HG03558 (cell line): ENCODE data around the gene IMMP2L.
A peak's percentile ranks its signal among the peaks of the same experiment; 100 is the strongest.

ENCODE experiments used
- ATAC-seq: cut with Tn5 transposase; IDR thresholded peaks from one replicate; pipeline ENCODE4 v1.9.1; 2021; ENCODE audit warnings: moderate number of reproducible peaks; ENCODE audit not compliant: unreplicated experiment; ENCODE audit errors: extremely low read depth

IMMP2L gene

DNA sequence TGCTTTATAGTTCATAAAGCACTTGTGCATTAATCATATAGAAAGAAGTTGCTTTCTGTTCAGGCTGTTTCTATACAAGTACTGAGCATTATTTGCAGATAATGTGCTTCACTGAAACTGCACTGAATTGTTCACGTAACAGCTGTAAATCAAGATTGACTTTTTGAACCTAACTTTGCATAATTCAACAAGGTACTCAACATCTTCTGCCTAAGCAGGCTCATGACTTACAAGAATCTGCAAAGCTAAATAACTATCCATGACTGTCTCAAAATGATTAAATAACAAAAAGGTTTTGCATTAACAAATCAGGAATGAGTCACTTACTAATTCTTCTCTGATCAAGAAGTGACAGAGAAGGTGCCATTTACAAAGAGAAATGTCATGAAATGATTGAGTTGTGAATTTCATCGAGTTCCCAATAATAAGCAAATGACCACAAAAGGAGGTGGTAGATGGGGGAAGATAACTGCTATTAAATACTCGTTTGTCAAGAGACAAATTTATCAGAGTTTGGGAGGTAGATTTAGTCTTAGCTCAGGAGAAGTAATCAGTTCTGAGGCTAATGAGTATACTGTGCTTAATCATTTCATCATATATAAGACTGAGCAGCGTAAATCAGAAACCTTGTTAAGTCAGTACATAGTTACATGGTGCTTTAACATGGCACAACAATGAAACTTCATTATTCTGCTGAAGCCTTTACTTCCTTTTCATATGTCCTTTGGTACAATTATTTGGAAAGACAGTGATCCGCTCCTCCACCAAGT is 632.6 kb downstream of the IMMP2L start:
- ATAC-seq: no peak

DNA sequence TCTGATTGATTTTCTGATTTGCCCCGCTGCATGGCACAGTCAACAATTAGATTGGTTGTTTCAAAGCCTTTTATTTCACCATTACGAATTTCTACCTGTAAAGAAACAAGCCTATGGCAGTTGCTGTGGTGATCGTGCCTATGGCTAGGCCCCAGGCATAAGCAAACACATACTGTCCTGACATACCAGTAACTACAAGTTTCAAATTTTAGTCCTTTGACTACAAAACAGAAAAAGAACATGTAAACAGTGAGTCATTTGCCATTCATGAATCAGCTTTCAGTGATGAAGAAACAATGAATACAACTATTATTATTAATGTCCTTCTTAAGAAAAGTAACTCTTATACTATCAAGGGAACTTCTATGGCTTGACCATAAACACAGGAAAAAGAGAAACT is 639.4 kb downstream of the IMMP2L start:
- ATAC-seq: no peak

DNA sequence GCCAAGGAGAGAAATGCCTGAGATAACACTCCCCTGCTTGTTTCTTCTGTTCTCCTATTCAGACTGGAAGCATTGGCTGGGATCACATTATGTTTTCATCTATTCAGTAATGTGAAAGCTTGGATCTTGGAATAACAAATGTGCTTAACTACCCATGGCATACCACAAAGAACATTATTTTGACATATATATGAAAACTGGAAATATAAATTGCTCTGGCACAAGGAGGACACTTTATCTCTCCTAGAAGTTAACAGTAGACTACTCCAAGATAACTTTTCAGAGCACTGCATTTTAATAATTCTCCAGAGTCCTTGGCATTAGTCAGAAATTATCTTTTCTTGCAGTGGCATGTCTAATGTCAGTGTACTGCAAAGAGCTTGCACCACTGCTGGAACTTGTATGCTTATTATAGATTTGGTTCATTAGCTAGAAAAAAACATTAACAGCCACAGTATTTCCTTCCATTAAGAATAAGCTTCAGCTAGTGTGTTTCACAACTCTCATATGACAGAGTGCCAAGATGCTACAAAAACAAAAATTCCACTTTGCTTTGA is 640.6 kb downstream of the IMMP2L start:
- no peak for ATAC-seq

DNA sequence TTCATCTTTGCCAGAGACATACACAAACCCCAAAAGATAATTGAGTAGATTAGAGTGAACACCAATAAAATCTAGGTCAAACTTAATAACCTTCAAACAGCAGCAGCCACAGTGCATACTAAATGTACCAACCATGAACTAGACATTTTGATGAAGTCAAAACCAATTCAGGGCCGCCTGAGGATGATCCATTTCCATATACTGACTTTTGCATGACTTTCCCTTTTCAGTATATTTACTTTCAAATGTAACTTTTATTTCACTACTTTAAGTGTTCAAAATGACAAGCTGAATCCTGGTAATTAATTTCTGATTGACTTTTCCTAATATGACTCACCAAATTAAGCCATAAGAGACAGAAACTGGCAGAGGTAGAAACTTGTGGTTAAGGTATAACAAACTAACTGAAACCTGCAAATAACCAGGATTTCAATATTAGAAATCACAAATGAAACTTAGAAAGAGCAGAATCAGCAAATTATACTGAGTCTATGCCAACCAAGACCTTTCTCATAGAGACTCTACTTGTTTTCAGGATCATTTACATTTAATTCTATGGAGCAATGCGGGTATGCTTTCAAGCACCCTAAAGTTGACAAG is 643.2 kb downstream of the IMMP2L start:
- peak; percentile 80 for ATAC-seq

DNA sequence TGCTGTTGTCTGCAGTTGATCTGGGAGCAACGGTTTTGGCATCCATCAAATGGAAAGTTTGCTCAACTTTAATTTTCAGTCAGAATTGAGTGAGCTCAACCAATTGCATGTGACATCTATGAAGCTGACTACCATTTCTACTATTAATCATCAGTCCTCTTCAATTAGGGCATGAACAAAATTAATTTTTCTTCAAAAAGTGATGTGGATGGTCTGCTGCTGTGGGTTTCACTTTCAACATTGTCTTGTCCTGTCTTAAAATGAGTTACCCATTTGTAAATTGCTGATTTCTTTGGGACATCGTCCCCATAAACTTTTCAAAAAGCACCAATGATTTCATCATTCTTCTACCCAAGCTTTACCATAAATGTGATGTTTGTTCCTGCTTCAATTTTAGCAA is 648.0 kb downstream of the IMMP2L start:
- ATAC-seq: no peak

DNA sequence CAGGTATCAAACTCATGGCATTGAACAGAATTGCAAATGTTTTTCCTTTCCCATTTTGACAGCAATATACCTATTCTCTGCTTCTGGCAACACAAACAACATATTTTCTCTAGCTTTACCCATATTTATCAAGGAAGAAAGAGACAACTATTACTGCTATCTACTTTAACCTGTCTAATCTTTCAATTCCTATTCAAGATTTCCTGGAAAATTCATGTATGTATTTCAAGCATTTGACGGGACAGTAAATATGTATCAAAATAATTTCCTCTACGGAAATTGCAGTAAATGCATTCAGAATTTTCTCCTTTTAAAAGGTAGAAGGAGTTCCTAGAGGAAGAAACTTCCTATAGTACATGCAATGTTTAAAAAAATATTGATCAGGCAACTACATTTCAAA is 650.7 kb downstream of the IMMP2L start:
- no peak for ATAC-seq

DNA sequence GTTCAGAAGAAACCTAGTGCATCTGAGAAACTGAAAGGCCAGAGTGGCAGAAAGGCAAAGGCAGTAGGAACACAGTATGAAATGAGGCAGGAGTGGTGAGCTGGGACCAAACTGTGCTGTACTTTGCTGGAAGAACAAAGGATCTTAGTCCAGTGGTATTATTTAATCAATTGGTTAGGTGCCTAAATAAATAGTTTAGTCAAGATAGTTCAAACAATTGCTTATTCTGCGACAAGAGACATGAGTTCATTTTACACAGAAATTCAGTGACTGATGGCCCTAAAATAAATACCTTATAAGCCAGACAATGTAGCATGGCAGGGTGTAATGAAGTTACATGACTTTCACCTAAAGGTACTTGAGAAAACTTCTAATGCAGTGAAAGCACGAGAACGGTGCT is 653.2 kb downstream of the IMMP2L start:
- ATAC-seq: no peak

DNA sequence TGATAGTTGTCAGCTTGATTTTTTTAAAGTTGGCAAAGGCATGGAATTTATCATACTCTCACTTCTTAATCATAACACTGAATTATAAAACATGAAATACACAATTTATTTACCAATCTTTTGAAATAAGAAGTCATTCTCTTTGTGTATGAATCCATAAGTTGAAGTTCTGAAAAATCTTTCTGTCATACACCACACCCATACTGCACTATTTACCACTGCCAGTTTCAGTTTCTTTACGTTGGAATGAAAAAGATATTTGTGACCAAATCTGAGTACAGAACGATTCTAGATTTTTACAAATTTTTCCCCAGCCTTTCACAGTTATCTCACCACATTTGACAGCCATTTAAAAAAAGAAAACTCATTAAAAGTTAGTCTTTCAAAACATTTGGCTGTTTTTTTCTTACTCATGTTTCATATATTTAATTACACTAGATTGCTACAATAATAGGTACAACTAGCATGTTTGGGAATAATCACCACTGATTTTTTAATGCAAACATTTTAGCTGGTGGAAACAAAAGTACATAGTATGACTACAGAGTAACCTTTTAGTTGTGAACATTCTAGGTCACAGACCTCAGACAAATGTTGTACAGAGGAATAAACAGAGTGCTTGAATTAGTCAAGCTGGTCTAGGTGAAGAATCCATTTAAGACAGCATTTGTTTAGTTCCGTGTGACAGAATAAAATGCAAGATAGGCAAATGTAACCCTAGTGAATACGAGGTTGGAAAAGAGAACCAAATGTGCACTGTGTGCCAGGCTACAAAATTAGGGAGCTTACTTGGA is 656.3 kb downstream of the IMMP2L start:
- ATAC-seq: no peak

DNA sequence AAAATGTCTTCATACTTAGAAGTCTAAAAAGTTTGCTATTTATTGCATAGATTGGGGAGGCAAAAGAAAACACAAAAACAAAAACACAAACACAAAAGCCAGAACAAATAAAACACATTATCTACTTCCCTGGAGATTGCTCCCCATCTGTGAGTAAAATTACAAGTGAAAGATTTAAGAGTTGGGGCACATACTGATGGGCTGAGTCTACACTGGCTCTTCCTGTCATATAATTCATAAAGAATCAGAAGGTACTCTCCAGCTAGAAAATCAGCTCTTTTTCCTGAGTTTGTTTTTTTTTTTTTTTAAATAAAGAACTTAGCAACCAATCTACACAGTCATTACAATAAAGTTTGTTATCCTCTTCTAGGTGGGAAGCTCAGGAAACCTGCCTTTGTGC is 663.8 kb downstream of the IMMP2L start:
- ATAC-seq: no peak

DNA sequence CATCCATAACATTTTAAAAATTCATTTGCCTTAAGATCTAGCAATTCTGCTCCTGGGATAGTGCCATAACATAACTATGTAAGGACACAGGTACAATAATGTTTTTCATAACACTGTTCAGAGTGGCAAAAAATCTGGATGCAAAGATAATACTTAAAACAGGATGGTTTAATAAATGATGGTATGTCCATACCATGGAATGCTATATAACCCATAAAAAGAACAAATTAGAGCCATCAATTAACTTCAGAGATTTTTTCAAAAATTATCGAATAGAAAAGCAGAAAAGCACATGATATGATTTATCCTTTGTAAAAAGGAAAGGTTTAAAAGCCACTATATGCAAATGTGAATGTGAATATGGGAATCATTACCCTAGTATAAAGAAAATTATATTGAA is 664.8 kb downstream of the IMMP2L start:
- no peak for ATAC-seq

DNA sequence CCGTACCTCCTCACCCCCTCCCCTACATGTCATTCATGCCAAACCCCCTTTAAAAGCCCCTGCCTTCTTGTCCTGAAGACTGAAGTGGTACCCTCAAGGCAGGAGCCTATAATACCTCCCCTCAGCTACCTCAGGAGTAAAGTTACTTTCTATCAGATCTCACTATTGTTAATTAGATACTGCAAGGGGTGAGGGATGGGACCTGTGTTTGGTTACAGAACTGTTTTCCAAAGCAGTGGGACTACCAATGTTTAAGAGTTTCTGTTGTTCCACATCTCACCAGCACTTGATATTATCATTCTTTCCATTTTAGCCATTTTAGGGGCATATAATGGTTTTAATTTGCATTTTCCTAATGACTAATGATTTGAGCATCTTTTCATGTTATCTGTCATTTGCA is 668.2 kb downstream of the IMMP2L start:
- ATAC-seq: no peak

DNA sequence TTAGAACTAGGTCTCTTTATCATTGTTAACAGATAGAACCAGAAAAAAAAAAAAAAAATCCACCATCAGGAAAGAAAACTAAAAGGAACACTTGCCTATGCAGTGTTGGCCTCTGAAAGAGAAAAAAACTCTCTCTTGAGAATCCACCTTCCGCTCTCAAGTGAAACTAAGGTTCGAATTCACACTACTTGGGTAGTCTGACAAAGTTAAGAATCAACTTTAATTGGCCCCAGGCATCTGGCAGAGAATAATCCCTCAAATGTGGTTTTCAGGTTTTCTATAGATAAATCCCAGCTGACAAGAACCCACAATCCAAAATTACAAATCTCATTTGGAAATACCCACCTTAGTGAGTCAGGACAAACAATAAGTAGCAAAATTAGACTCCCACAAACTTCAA is 671.1 kb downstream of the IMMP2L start:
- no peak for ATAC-seq

DNA sequence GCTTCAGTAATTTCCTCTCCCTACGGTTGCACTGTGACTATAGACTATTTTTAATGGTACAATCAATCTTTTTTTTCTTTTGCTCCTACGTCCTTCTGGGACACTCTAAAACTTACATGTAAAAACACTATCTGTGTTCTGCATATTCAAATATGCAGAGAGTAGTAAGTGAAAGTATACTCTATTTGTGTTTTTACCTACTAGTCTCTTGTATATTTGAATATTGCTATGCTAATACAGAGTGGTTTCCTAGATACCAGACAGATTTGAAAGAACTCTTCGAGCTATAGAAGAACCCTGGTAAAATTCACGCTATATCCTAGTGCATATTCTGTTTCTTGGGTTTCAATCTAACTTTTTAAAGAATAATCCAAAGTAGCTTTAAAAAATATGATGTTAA is 672.2 kb downstream of the IMMP2L start:
- no peak for ATAC-seq

DNA sequence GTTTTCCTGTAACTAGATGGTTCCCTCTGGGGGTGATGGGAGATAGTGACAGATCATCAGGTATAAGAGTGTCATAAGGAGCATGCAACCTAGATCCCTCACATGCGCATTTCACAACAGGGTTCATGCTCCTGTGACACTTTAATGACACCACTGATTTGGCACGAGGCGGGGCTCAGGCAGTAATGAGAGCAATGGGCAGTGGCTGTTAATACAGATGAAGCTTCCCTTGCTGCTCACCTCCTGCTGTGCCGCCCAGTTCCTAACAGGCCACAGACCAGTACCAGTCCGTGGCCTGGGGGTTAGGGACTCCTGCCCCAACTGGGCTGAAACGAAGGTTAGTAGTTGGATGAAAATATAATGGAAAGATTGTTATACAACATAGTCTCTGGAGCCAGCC is 673.0 kb downstream of the IMMP2L start:
- no peak for ATAC-seq

DNA sequence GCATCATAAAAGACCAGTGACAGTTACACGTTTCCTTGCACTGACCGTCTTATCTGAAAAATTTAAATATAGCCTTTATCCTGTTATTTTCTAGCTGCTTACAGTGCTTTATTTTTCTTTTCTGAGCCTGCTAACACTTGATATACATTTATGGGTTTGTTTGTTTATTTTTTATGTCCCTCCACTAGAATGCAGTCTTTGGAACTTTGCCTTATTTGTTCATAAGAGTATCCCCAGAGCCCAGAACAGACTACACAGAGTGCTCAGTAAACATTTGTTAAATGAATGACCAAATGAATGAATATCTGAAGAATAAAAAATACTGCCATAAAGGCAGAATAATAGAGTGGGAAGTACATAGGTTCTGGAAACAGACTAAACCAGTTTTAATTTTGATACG is 673.7 kb downstream of the IMMP2L start:
- no peak for ATAC-seq

DNA sequence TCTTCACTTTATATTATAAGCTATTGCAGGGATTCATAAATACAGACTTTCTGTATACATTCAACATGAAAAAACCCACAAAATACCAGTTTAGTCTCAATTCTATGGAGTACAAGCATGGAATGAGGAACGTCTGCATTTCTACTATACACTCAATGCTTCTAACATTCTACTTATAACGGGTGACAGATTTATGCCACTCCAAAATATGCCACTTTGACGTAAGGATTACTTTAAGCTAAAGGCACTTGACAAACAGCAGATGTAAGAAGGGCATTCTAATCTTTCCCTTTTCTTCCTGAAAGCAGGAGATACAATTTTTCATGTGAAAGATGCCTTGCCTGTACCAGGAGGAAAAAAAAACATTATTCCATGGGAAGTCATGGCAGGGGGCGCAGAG is 676.8 kb downstream of the IMMP2L start:
- no peak for ATAC-seq

DNA sequence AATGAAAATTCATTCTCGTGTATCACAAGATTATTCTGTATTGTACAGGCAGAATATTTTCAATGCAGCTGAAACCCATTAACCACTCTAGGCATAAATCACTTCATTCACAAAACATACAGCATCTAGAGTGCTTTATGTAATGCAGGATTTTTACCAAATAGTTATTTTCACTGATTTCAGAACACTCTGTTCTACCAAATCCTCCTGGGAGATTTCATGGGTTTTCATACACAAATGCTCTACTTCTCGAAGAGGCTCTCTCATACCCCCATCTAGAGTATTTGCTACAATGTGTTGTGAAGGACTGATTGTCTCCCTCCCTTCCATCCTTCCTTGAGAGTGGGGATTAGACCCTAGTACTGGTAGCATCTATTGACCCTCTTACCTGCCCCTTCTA is 680.6 kb downstream of the IMMP2L start:
- no peak for ATAC-seq

DNA sequence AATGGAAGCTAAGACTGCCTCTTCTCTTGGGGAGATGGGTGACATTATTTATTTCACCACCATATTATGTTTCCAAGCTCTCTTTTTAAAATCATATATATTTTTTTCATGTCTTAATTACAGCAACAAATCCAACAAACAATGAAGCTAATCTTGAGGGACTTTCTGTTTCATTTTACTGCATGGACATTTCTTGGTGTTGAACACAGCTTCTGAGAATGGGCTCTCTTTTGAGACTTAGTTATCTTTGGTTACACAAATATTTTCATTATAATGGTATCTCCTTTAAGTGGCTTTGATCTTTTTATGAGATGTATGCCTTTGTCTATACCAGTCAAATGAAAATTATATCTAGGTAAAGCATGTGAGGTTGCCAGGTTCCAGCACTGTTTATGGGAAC is 681.3 kb downstream of the IMMP2L start:
- ATAC-seq: no peak

DNA sequence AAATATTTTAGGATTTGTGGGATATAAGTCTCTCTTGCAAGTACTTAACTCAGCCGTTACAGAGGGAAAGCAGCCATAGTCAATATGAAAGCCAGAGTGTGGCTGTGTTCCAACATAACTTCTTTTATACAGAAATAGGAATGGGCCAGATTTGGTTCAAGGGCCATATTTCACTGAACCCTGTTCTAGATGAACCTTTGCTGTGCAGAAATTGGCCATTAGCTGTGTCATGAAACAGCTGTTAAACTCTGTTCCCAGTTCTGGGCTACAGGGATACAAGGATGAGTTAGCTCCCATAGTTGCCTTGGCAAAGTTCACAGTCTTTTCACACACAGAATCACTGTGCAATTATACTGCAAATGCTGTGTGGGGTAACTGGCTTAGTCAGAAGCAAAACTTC is 685.3 kb downstream of the IMMP2L start:
- no peak for ATAC-seq

DNA sequence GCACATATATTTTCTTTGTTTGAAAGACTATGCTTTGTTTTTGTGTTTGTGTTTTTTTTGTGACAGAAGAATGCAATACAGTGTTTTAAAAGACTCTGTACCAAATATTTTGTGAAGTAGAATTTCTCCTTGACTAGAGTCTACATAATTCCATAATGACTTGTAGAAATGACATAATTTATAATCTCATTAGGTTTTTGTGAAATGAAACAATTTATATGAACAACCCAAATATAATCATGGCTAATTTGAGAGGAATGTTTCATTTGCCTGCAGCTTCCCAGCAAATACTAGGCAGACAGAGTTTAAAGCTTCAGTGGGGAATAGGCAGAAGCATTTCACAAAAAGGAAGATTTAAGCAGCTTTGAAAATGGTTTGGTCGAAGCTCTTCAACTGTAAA is 686.9 kb downstream of the IMMP2L start:
- ATAC-seq: no peak

DNA sequence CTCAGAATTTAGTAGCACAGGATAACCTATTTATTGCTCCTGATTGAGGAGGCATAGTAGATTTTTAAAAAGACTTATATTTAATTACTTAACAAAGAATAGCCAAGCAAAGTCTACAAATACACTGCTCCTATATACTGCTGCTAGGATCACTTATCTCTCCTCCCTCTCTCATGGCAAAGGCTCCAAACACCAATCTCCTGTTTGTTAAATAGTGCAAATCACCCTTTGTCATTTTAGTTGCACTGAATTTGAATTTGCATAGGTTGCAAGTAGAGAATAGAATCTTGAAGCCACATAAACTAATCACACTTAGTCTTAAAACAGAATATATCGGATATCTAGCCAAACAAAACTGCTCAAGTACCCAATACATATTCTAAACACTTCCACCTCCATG is 690.4 kb downstream of the IMMP2L start:
- ATAC-seq: no peak
